GM12878 (cell line): ENCODE results near the gene MCM5. TPM values are rescaled to one million over a fixed set of nuclear protein-coding genes. Genes with fewer than 3 reads are reported as not detected.
A peak's percentile ranks its signal among the peaks of the same experiment; 100 is the strongest.

ENCODE experiments used
- BACH1 ChIP-seq: fragments of 450-650 bp; IDR thresholded peaks from 2 replicates; pipeline ENCODE4 v1.6.1; 2017; ENCODE audit warnings: mild to moderate bottlenecking, borderline replicate concordance
- BHLHE40 ChIP-seq, 2 experiments: fragments of 450-650 bp in 1 of 2; IDR thresholded peaks; 2 replicates each; pipeline ENCODE4 v1.6.1; 2011 to 2017; ENCODE audit warnings: low read depth in 2 of 2, borderline replicate concordance in 1 of 2, improper control_type of control experiment in 1 of 2, low read length in 1 of 2, mild to moderate bottlenecking in 1 of 2
- CBFB ChIP-seq: IDR thresholded peaks from 2 replicates; pipeline ENCODE4 v1.6.1; 2016; ENCODE audit warnings: antibody characterized with exemption, low read depth
- CHD2 ChIP-seq: IDR thresholded peaks from 2 replicates; pipeline ENCODE4 v1.6.1; 2011; ENCODE audit warnings: low read depth, low read length, improper control_type of control experiment, borderline replicate concordance
- EGR1 ChIP-seq, 2 experiments: IDR thresholded peaks; 1 replicate in 1 of 2; 2 replicates in 1 of 2; pipeline ENCODE4 v1.6.1; 2011 to 2012; ENCODE audit warnings: low read depth in 2 of 2, low read length in 2 of 2, borderline replicate concordance in 1 of 2, mild to moderate bottlenecking in 1 of 2, moderate library complexity in 1 of 2
- FOXM1 ChIP-seq: IDR thresholded peaks from 2 replicates; pipeline ENCODE4 v1.6.1; 2012; ENCODE audit warnings: low read depth, mild to moderate bottlenecking, inconsistent platforms, low read length, moderate library complexity
- HDGF ChIP-seq: fragments of 450-650 bp; IDR thresholded peaks from 2 replicates; pipeline ENCODE4 v1.6.1; 2016; ENCODE audit warnings: antibody characterized with exemption
- IKZF1 ChIP-seq: fragments of 450-650 bp; conservative IDR thresholded peaks from 2 replicates; pipeline ENCODE4 v1.6.1; 2017; ENCODE audit warnings: antibody characterized with exemption, mild to moderate bottlenecking
- LARP7 ChIP-seq: fragments of 450-650 bp; IDR thresholded peaks from 2 replicates; pipeline ENCODE4 v1.6.1; 2017; ENCODE audit warnings: mild to moderate bottlenecking
- MTA2 ChIP-seq: fragments of 450-650 bp; IDR thresholded peaks from 2 replicates; pipeline ENCODE4 v1.6.1; 2016; ENCODE audit warnings: low read depth, mild to moderate bottlenecking, moderate library complexity
- MXI1 ChIP-seq: fragments of 150-350 bp; IDR thresholded peaks from 2 replicates; pipeline ENCODE4 v1.6.1; 2011; ENCODE audit warnings: low read depth, mild to moderate bottlenecking, inconsistent platforms, low read length, improper control_type of control experiment
- NR2C2 ChIP-seq: IDR thresholded peaks from 2 replicates; pipeline ENCODE4 v1.6.1; 2011; ENCODE audit warnings: borderline replicate concordance, low read depth; ENCODE audit not compliant: control insufficient read depth, insufficient read length
- NR2F1 ChIP-seq: fragments of 450-650 bp; conservative IDR thresholded peaks from 2 replicates; pipeline ENCODE4 v1.6.1; 2017; ENCODE audit warnings: mild to moderate bottlenecking
- POU2F2 ChIP-seq: IDR thresholded peaks from 3 replicates; pipeline ENCODE4 v1.6.1; 2011; ENCODE audit warnings: low read depth, mild to moderate bottlenecking, low read length, borderline replicate concordance
- RAD51 ChIP-seq: fragments of 450-650 bp; IDR thresholded peaks from 2 replicates; pipeline ENCODE4 v1.6.1; 2016; ENCODE audit warnings: moderate library complexity, mild to moderate bottlenecking, inconsistent platforms
- RCOR1 ChIP-seq: conservative IDR thresholded peaks from 2 replicates; pipeline ENCODE4 v1.6.1; 2012; ENCODE audit warnings: low read depth, low read length, improper control_type of control experiment
- RELA ChIP-seq: fragments of 450-650 bp; IDR thresholded peaks from 2 replicates; pipeline ENCODE4 v1.8.0; 2014; ENCODE audit warnings: borderline replicate concordance; ENCODE audit not compliant: partially characterized antibody
- RUNX3 ChIP-seq: IDR thresholded peaks from 2 replicates; pipeline ENCODE4 v1.6.1; 2012; ENCODE audit warnings: low read length, inconsistent platforms
- SUZ12 ChIP-seq: fragments of 200-600 bp; sonication (generic); IDR thresholded peaks from one replicate; pipeline ENCODE4 v1.6.1; 2018; ENCODE audit warnings: antibody characterized with exemption, mild to moderate bottlenecking; ENCODE audit not compliant: unreplicated experiment
- polyA plus RNA-seq, 11 experiments: library from polyadenylated mRNA; depleted of rRNA in 4 of 11; unstranded in 6 of 11; stranded (reverse) in 5 of 11; fragments of >200 nt; fragmentation: Nextera tagmentation in 4 of 11; fragmentation: Illumina TruSeq in 1 of 11; extraction: Ambion mirVana in 4 of 11; extraction: Trizol in 1 of 11; gene quantifications; 1 replicate in 1 of 11; 2 replicates in 10 of 11; pipeline versions ENCODE4 v1.2.1 to v1.2.3, GENCODE V29; 2011 to 2016; ENCODE audit warnings: inconsistent platforms in 2 of 11, missing spikeins in 2 of 11, low read depth in 1 of 11
- total RNA-seq, 4 experiments: library from RNA; depleted of rRNA in 3 of 4; stranded (reverse); fragments of >200 nt in 3 of 4; fragmentation: Illumina TruSeq in 1 of 4; extraction: Trizol in 1 of 4; gene quantifications; 2 replicates each; pipeline versions ENCODE4 v1.2.1 to v1.2.3, GENCODE V29; 2013 to 2021
- TF ChIP-seq, protein P1 (sequence below): IDR thresholded peaks from 2 replicates; pipeline ENCODE4 v1.6.1; 2011; ENCODE audit warnings: low read depth, low read length, improper control_type of control experiment, borderline replicate concordance
- TF ChIP-seq, protein P2 (sequence below): fragments of 150-350 bp; IDR thresholded peaks from 2 replicates; pipeline ENCODE4 v1.6.1; 2016; ENCODE audit warnings: low read depth, low read length
- TF ChIP-seq, protein P3 (sequence below): IDR thresholded peaks from 2 replicates; pipeline ENCODE4 v1.6.1; 2011; ENCODE audit warnings: borderline replicate concordance, low read depth, mild to moderate bottlenecking, moderate library complexity, mixed read lengths, low read length; ENCODE audit not compliant: insufficient read depth; ENCODE audit errors: extremely low read length

Gene MCM5
- total and polyA plus RNA-seq, 10 of the 15 experiments (the other 5 are each of a cell fraction or from before 2014, with no cell fraction given) = 14.1 to 360 (median 164) TPM

DNA sequence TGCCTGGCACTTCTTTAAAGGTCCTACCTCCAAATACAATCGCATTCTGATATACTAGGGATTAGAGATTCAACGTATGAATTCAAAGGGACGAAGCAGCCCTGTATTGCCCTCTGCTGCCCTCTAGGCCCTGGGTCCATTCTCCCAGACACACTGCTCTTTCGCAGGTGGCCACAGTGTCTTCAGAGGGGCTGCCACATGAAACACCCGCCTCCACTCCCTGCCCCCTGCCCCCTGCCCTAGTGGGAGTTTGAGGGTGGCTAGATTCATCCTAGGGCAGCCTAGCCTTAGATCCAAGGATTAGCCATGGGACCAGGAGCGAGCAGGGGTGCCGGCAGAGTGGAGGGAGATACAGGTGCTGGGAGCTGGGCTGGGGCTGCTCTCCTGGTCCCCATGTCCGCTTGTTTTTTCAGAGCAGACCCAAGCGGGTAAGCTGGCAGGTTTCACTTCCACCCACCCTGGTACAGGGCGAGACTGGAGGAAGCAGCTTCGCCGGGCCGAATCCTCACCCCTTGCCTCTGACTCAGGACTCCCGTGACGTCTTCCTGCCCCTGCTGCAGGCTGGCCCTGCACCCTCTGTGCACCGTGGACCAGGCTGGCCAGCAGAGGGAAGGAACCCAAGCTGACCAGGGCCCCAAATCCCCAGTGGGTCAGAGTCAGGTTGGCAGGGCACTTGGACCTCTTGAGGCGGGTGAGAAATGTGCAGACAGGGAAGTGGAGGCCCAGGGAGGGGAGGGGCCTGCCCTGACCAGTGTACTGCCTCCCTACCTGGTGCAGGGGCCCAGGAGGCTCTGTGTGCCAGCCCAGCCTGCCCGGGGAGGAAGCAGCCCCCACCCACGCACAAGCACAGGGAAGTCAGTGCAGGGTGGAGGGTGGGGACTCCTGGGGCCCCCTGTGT lies 47.5 kb upstream of the MCM5 start (continued):
- TF ChIP-seq RAD51 (no peak), MTA2 (no peak), RUNX3 (no peak), RCOR1 (no peak), NR2C2 (no peak), POU2F2 (no peak), RELA (no peak), MXI1 (no peak), IKZF1 (peak; percentile 56), BACH1 (no peak), FOXM1 (no peak), LARP7 (no peak), CBFB (no peak), BHLHE40 (IDR thresholded peaks at IDR 0.05; ENCODE audit: borderline replicate concordance in 1 of 2, low read depth in 2 of 2, low read length in 1 of 2) (peak in 1 of 2 experiments; percentile 56; a peak in 1 of 4 replicates), HDGF (peak; percentile 51; the same call in 1 of the 2 replicates), SUZ12 (no peak), EGR1 (IDR thresholded peaks at IDR 0.05; ENCODE audit: borderline replicate concordance in 1 of 2, low read depth in 2 of 2, low read length in 2 of 2) (peak in 1 of 2 experiments; percentile 83; a peak in 2 of 3 replicates), NR2F1 (no peak; the same call in 1 of the 2 replicates), CHD2 (0 out of 2 replicates have a peak, but pooled peaks have one; percentile 23)
- TF ChIP-seq, protein P1, sequence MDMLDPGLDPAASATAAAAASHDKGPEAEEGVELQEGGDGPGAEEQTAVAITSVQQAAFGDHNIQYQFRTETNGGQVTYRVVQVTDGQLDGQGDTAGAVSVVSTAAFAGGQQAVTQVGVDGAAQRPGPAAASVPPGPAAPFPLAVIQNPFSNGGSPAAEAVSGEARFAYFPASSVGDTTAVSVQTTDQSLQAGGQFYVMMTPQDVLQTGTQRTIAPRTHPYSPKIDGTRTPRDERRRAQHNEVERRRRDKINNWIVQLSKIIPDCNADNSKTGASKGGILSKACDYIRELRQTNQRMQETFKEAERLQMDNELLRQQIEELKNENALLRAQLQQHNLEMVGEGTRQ = no peak
- TF ChIP-seq, protein P2, sequence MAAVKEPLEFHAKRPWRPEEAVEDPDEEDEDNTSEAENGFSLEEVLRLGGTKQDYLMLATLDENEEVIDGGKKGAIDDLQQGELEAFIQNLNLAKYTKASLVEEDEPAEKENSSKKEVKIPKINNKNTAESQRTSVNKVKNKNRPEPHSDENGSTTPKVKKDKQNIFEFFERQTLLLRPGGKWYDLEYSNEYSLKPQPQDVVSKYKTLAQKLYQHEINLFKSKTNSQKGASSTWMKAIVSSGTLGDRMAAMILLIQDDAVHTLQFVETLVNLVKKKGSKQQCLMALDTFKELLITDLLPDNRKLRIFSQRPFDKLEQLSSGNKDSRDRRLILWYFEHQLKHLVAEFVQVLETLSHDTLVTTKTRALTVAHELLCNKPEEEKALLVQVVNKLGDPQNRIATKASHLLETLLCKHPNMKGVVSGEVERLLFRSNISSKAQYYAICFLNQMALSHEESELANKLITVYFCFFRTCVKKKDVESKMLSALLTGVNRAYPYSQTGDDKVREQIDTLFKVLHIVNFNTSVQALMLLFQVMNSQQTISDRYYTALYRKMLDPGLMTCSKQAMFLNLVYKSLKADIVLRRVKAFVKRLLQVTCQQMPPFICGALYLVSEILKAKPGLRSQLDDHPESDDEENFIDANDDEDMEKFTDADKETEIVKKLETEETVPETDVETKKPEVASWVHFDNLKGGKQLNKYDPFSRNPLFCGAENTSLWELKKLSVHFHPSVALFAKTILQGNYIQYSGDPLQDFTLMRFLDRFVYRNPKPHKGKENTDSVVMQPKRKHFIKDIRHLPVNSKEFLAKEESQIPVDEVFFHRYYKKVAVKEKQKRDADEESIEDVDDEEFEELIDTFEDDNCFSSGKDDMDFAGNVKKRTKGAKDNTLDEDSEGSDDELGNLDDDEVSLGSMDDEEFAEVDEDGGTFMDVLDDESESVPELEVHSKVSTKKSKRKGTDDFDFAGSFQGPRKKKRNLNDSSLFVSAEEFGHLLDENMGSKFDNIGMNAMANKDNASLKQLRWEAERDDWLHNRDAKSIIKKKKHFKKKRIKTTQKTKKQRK = no peak
- TF ChIP-seq, protein P3, sequence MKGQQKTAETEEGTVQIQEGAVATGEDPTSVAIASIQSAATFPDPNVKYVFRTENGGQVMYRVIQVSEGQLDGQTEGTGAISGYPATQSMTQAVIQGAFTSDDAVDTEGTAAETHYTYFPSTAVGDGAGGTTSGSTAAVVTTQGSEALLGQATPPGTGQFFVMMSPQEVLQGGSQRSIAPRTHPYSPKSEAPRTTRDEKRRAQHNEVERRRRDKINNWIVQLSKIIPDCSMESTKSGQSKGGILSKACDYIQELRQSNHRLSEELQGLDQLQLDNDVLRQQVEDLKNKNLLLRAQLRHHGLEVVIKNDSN = no peak
